K562 (cell line): ENCODE data around the gene HDAC9. TPM values are rescaled to one million over a fixed set of nuclear protein-coding genes. Genes with fewer than 3 reads are reported as not detected.

ENCODE experiments used
- ATAC-seq: fragments of 200-7000 bp; cut with Tn5 transposase; 3 replicates; pipeline ENCODE4 v1.9.1; 2020; ENCODE audit warnings: moderate library complexity
- BruUV-seq: library from RNA; stranded (reverse); fragments of 400-500 nt; replicated peaks from 2 replicates; lab custom pipeline; 2021; lab: Mats Ljungman, UMichigan
- CTCF ChIA-PET: fragments of 300-600 bp; formaldehyde crosslinking; extraction: SDS; loops from one replicate; lab custom pipeline; 2021; ENCODE audit warnings: low intra/inter-chr PET ratio; lab: Yijun Ruan, JAX
- POLR2A ChIA-PET: fragments of 300-600, 350-650 bp; sonication (Branson Sonifier 250); formaldehyde crosslinking; extraction: SDS; loops from one replicate; lab custom pipeline; 2021; ENCODE audit warnings: antibody characterized with exemption, inconsistent platforms; lab: Yijun Ruan, JAX
- DNase-seq, 4 experiments: peaks; one replicate each; pipeline versions ENCODE4 v3.0.0 to v3.0.0-alpha.2; 2011 to 2018; ENCODE audit warnings: low spot score in 3 of 4, mixed read lengths in 3 of 4; ENCODE audit errors: extremely low read depth in 1 of 4
- FAIRE-seq: peaks from 2 replicates; lab custom pipeline; 2011; peaks lifted over from hg19 to GRCh38; lab: Jason Lieb, UNC
- H2AFZ ChIP-seq: 2 replicates; pipeline ENCODE4 v1.6.0; 2011; ENCODE audit warnings: low read depth, low read length, control low read depth, inconsistent platforms
- H3K27ac ChIP-seq: fragments of 200-600 bp; 3 replicates; pipeline ENCODE4 v1.8.0; 2011; ENCODE audit warnings: low read depth, mild to moderate bottlenecking, control low read depth, inconsistent platforms, low read length, moderate library complexity, mixed read lengths; ENCODE audit errors: extremely low read depth
- H3K27me3 ChIP-seq, 2 experiments: fragments of 300-600 bp in 1 of 2; 2 replicates in 1 of 2; 3 replicates in 1 of 2; pipeline versions ENCODE4 v1.6.0 to v1.8.0; 2011; ENCODE audit warnings: inconsistent platforms in 2 of 2, low read length in 2 of 2, mild to moderate bottlenecking in 1 of 2, mixed read lengths in 1 of 2, moderate library complexity in 1 of 2; ENCODE audit not compliant: control insufficient read depth in 2 of 2, insufficient read depth in 2 of 2
- H3K36me3 ChIP-seq: fragments of 300-600 bp; 3 replicates; pipeline ENCODE4 v1.8.0; 2011; ENCODE audit warnings: mild to moderate bottlenecking, low read length, inconsistent platforms; ENCODE audit not compliant: control insufficient read depth, insufficient read depth
- H3K4me1 ChIP-seq, 2 experiments: fragments of 200-600 bp in 1 of 2; replicated peaks in 1 of 2; 2 replicates in 1 of 2; 3 replicates in 1 of 2; pipeline versions ENCODE4 v1.5.1 to v1.8.0; 2011; ENCODE audit warnings: inconsistent platforms in 2 of 2, low read length in 2 of 2, mild to moderate bottlenecking in 1 of 2, mixed read lengths in 1 of 2, moderate library complexity in 1 of 2; ENCODE audit not compliant: control insufficient read depth in 2 of 2, insufficient read depth in 2 of 2
- H3K4me2 ChIP-seq: 2 replicates; pipeline ENCODE4 v1.6.1; 2011; ENCODE audit warnings: low read length, control low read depth, inconsistent platforms, mixed read lengths; ENCODE audit not compliant: insufficient read depth
- H3K4me3 ChIP-seq: fragments of 200-600 bp; sonication (generic), shearing (Covaris generic); 2 replicates; pipeline ENCODE4 v1.5.1; 2016; ENCODE audit warnings: control low read depth, inconsistent platforms
- H3K79me2 ChIP-seq: fragments of 200-600 bp; 3 replicates; pipeline ENCODE4 v1.8.0; 2011; ENCODE audit warnings: low read length, inconsistent platforms; ENCODE audit not compliant: control insufficient read depth, insufficient read depth
- H3K9ac ChIP-seq, 2 experiments: 2 replicates each; pipeline versions ENCODE4 v1.6.0 to v1.6.1; 2011; ENCODE audit warnings: low read depth in 2 of 2, low read length in 2 of 2, control low read depth in 1 of 2, inconsistent platforms in 1 of 2, mild to moderate bottlenecking in 1 of 2, mixed read lengths in 1 of 2; ENCODE audit not compliant: insufficient read depth in 1 of 2
- H3K9me1 ChIP-seq: one replicate; pipeline ENCODE4 v1.6.0; 2011; ENCODE audit warnings: inconsistent platforms, mild to moderate bottlenecking, low read length, moderate library complexity; ENCODE audit not compliant: control insufficient read depth, insufficient read depth
- H3K9me3 ChIP-seq: replicated peaks from 2 replicates; pipeline ENCODE4 v1.5.1; 2011; ENCODE audit warnings: low read depth, low read length, inconsistent platforms; ENCODE audit not compliant: control insufficient read depth, insufficient read depth
- H4K20me1 ChIP-seq: replicated peaks from 2 replicates; pipeline ENCODE4 v1.6.1; 2011; ENCODE audit warnings: low read length, inconsistent platforms, mixed read lengths; ENCODE audit not compliant: control insufficient read depth, insufficient read depth
- GABPB1 ChIP-seq: sonication (generic); formaldehyde crosslinking; IDR thresholded peaks from 2 replicates; pipeline ENCODE4 v1.8.0; 2022; ENCODE audit warnings: mild to moderate bottlenecking, missing genetic modification reagents
- HNRNPH1 ChIP-seq: fragments of 200-400 bp; formaldehyde crosslinking; optimal IDR thresholded peaks from 2 replicates; pipeline ENCODE3; 2017; ENCODE audit warnings: low read depth, mild to moderate bottlenecking, low read length, moderate library complexity
- NCOA6 ChIP-seq: fragments of 450-650 bp; IDR thresholded peaks from 2 replicates; pipeline ENCODE4 v1.6.1; 2017; ENCODE audit warnings: mild to moderate bottlenecking
- TAF1 ChIP-seq: IDR thresholded peaks from 2 replicates; pipeline ENCODE4 v1.6.1; 2011; ENCODE audit warnings: mild to moderate bottlenecking, low read length, moderate library complexity; ENCODE audit not compliant: insufficient read depth, control insufficient read depth, severe bottlenecking; ENCODE audit errors: extremely low read depth
- WGBS: fragments of 100-300 bp; shearing (Covaris generic); methylation state at CpG from one replicate; pipeline ENCODE4 v1.1.6; 2016; ENCODE audit warnings: low coverage, mixed read lengths; ENCODE audit not compliant: insufficient coverage; ENCODE audit errors: missing lambda C conversion rate; 5-methylcytosine and 5-hydroxymethylcytosine counted together
- in situ Hi-C: fragments of 300-500 bp; cut with MboI; formaldehyde crosslinking; loops from 4 replicates; pipeline ENCODE4 v1.15.0; 2018; ENCODE audit warnings: inconsistent platforms, mixed read lengths
- intact Hi-C: fragments of 100-400 bp; cut with micrococcal nuclease; formaldehyde crosslinking; loops from 2 replicates; pipeline ENCODE4 v1.14.2; 2022
- polyA plus RNA-seq, 8 experiments: library from polyadenylated mRNA; depleted of rRNA in 4 of 8; stranded (reverse) in 5 of 8; unstranded in 3 of 8; fragments of >200 nt; fragmentation: Nextera tagmentation in 2 of 8; fragmentation: Illumina TruSeq in 1 of 8; extraction: Ambion mirVana in 2 of 8; extraction: Trizol in 1 of 8; gene quantifications; 2 replicates each; pipeline versions ENCODE4 v1.2.1 to v1.2.3, GENCODE V29; 2011 to 2014; ENCODE audit warnings: inconsistent platforms in 1 of 8, missing spikeins in 1 of 8
- total RNA-seq, 7 experiments: library from RNA; depleted of rRNA in 6 of 7; stranded (reverse); fragments of >200 nt in 6 of 7; fragmentation: Illumina TruSeq in 2 of 7; extraction: Trizol in 2 of 7; gene quantifications; 2 replicates each; pipeline versions ENCODE4 v1.2.1 to v1.2.3, GENCODE V29; 2011 to 2021; ENCODE audit warnings: low replicate concordance in 1 of 7
- TF ChIP-seq, protein P1 (sequence below), 2 experiments: fragments of 450-650 bp; formaldehyde crosslinking in 1 of 2; IDR thresholded peaks; 2 replicates each; pipeline versions ENCODE4 v1.4.0 to v1.6.1; 2014 to 2020; ENCODE audit warnings: mild to moderate bottlenecking in 2 of 2, borderline replicate concordance in 1 of 2, low read depth in 1 of 2
- TF ChIP-seq, protein P2 (sequence below): fragments of 250-450 bp; sonication (Bioruptor Pico); IDR thresholded peaks from 2 replicates; pipeline ENCODE4 v1.4.0; 2020; ENCODE audit warnings: mild to moderate bottlenecking, moderate library complexity

HDAC9 gene
- total and polyA plus RNA-seq, 9 of the 15 experiments (the other 6 are each of a cell fraction or from before 2014, with no cell fraction given): 0.08 to 0.91 (median 0.33) TPM

DNA sequence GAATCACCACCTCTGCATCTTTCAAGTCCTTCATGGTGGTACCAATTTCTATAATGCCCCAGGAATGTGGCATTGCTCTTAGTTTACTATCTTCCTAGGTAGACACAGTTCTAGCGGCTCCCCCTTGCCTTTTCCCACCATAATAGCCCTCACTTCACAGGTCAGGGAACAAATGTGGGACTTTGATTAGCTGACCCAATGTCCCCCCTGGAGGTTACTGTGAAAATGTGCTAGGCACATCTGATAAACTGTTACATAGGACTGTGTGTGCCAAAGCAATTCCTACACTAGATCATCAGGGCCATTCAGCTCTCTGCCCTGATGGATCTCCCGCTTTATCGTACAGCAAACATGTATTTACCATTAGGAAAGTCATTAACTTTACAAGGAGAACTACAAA is 527.9 kb downstream of the HDAC9 start:
- in situ Hi-C loops (no loop called here), intact Hi-C loops (no loop called here)
- Histone ChIP-seq H2AFZ (no peak overlapping the region), H3K36me3 (no peaks in the 10 kb centered on the region), H3K9me3 (peaks cover 1% of the 10 kb centered on the region; the same call in 1 of the 2 replicates), H4K20me1 (no peaks in the 10 kb centered on the region), H3K9ac (no peak overlapping the region), H3K79me2 (no peaks in the 10 kb centered on the region), H3K9me1 (no peaks in the 10 kb centered on the region), H3K27ac (no peak overlapping the region), H3K4me1 (no peaks in the 10 kb centered on the region), H3K27me3 (no peaks in the 10 kb centered on the region), H3K4me2 (no peak overlapping the region), H3K4me3 (no peak overlapping the region)
- no peak for FAIRE-seq
- CTCF ChIA-PET: no interaction called here
- no TSS peak for BruUV-seq
- TF ChIP-seq, protein P1, sequence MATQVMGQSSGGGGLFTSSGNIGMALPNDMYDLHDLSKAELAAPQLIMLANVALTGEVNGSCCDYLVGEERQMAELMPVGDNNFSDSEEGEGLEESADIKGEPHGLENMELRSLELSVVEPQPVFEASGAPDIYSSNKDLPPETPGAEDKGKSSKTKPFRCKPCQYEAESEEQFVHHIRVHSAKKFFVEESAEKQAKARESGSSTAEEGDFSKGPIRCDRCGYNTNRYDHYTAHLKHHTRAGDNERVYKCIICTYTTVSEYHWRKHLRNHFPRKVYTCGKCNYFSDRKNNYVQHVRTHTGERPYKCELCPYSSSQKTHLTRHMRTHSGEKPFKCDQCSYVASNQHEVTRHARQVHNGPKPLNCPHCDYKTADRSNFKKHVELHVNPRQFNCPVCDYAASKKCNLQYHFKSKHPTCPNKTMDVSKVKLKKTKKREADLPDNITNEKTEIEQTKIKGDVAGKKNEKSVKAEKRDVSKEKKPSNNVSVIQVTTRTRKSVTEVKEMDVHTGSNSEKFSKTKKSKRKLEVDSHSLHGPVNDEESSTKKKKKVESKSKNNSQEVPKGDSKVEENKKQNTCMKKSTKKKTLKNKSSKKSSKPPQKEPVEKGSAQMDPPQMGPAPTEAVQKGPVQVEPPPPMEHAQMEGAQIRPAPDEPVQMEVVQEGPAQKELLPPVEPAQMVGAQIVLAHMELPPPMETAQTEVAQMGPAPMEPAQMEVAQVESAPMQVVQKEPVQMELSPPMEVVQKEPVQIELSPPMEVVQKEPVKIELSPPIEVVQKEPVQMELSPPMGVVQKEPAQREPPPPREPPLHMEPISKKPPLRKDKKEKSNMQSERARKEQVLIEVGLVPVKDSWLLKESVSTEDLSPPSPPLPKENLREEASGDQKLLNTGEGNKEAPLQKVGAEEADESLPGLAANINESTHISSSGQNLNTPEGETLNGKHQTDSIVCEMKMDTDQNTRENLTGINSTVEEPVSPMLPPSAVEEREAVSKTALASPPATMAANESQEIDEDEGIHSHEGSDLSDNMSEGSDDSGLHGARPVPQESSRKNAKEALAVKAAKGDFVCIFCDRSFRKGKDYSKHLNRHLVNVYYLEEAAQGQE (IDR thresholded peaks at IDR 0.05; ENCODE audit: borderline replicate concordance): no peak
- TF ChIP-seq, protein P1 (CRISPR knock-in tag; IDR thresholded peaks at IDR 0.05; ENCODE audit: low read depth): no peak
- TF ChIP-seq GABPB1 (no peak), TAF1 (no peak), HNRNPH1 (no peak), NCOA6 (no peak)
- TF ChIP-seq, protein P2, sequence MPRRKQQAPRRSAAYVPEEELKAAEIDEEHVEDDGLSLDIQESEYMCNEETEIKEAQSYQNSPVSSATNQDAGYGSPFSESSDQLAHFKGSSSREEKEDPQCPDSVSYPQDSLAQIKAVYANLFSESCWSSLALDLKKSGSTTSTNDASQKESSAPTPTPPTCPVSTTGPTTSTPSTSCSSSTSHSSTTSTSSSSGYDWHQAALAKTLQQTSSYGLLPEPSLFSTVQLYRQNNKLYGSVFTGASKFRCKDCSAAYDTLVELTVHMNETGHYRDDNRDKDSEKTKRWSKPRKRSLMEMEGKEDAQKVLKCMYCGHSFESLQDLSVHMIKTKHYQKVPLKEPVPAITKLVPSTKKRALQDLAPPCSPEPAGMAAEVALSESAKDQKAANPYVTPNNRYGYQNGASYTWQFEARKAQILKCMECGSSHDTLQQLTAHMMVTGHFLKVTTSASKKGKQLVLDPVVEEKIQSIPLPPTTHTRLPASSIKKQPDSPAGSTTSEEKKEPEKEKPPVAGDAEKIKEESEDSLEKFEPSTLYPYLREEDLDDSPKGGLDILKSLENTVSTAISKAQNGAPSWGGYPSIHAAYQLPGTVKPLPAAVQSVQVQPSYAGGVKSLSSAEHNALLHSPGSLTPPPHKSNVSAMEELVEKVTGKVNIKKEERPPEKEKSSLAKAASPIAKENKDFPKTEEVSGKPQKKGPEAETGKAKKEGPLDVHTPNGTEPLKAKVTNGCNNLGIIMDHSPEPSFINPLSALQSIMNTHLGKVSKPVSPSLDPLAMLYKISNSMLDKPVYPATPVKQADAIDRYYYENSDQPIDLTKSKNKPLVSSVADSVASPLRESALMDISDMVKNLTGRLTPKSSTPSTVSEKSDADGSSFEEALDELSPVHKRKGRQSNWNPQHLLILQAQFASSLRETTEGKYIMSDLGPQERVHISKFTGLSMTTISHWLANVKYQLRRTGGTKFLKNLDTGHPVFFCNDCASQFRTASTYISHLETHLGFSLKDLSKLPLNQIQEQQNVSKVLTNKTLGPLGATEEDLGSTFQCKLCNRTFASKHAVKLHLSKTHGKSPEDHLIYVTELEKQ (CRISPR knock-in tag): no peak
- WGBS: 0% methylated on average over 3 of the region's 3 CpGs
- POLR2A ChIA-PET: no interaction called here
- no peak for ATAC-seq
- DNase-seq: no peak
